Naive B cell (primary cell): ENCODE measurements around the gene OR52R1. TPM values are rescaled to one million over a fixed set of nuclear protein-coding genes. Genes with fewer than 3 reads are reported as not detected.
"Not testable (repeated sequence)": the region's sequence is repeated elsewhere in the genome, so short reads cannot be mapped to it uniquely, and the experiment has no call there.

Experiments used
- ATAC-seq, 2 donors: fragments of 150-1000 bp; cut with Tn5 transposase; 2 replicates each; pipeline ENCODE4 v1.10.0; 2021; ENCODE audit warnings: low read depth in 2 of 2, mild to moderate bottlenecking in 2 of 2, moderate library complexity in 2 of 2
- DNase-seq: peaks from one replicate; pipeline ENCODE4 v3.0.0; 2022
- H3K27ac Mint-ChIP-seq, 6 donors: one replicate each; pipeline ENCODE4 v1.8.0; 2020 to 2022; ENCODE audit warnings: mild to moderate bottlenecking in 6 of 6, mixed read lengths in 6 of 6, moderate library complexity in 5 of 6, inconsistent platforms in 2 of 6
- H3K27me3 Mint-ChIP-seq, 3 donors: one replicate each; pipeline ENCODE4 v1.8.0; 2021 to 2022; ENCODE audit warnings: mixed read lengths in 3 of 3, mild to moderate bottlenecking in 1 of 3
- H3K36me3 Mint-ChIP-seq, 2 donors: one replicate each; pipeline ENCODE4 v1.8.0; 2020 to 2022; ENCODE audit warnings: mixed read lengths in 2 of 2, inconsistent platforms in 1 of 2, mild to moderate bottlenecking in 1 of 2
- H3K4me1 Mint-ChIP-seq, 3 donors: one replicate each; pipeline ENCODE4 v1.8.0; 2020 to 2022; ENCODE audit warnings: mixed read lengths in 3 of 3, inconsistent platforms in 1 of 3, mild to moderate bottlenecking in 1 of 3, moderate library complexity in 1 of 3
- H3K4me3 Mint-ChIP-seq, 8 donors: one replicate each; pipeline ENCODE4 v1.8.0; 2020 to 2022; ENCODE audit warnings: mild to moderate bottlenecking in 8 of 8, mixed read lengths in 8 of 8, moderate library complexity in 8 of 8, inconsistent platforms in 2 of 8
- H3K9me3 Mint-ChIP-seq, 7 donors: one replicate each; pipeline ENCODE4 v1.8.0; 2020 to 2022; ENCODE audit warnings: mixed read lengths in 7 of 7, mild to moderate bottlenecking in 5 of 7, inconsistent platforms in 2 of 7, moderate library complexity in 1 of 7
- polyA plus RNA-seq, 6 donors: library from polyadenylated mRNA; unstranded; fragments of 300-500 nt; fragmentation: Illumina TruSeq; gene quantifications; one replicate each; pipeline ENCODE4 v1.2.3, GENCODE V29; 2021; ENCODE audit warnings: low read depth in 6 of 6

The OR52R1 gene
- not detected for polyA plus RNA-seq

- no peaks in the 10 kb centered on the region for H3K36me3 Mint-ChIP-seq
- peak within 1 kb of the TSS in 1 of 8 donors; percentile 43 for H3K4me3 Mint-ChIP-seq
- no peak for DNase-seq
Measured at GRCh38 chr11:4804280-4804679, at the start of gene OR52R1. Gene OR52R1 (minus strand): TSS chr11:4804380. CDS start chr11:4804380, 0 bp downstream.

GRCh38 chr11:4851033-4851432, 46.9 kb upstream of the OR52R1 start:
- H3K27ac Mint-ChIP-seq, result no peak overlapping the region
- H3K4me3 Mint-ChIP-seq, result no peak overlapping the region
- H3K27me3 Mint-ChIP-seq, result peaks cover 11 to 15% (median 13%) of the 10 kb centered on the region in 3 donors
- no peaks in the 10 kb centered on the region for H3K36me3 Mint-ChIP-seq
- ATAC-seq (no peak), DNase-seq (no peak)
- H3K4me1 Mint-ChIP-seq, result no peaks in the 10 kb centered on the region
- peaks cover 0 to 10% (median 0%) of the 10 kb centered on the region in 7 donors for H3K9me3 Mint-ChIP-seq

More at GRCh38 chr11:4804280-4804679, at the start of gene OR52R1:
- H3K9me3 Mint-ChIP-seq, result peaks cover 0 to 8% (median 0%) of the 10 kb centered on the region in 7 donors
- ATAC-seq, result no peak
- H3K27ac Mint-ChIP-seq, result no peak within 1 kb of the TSS
- no peaks in the 10 kb centered on the region for H3K4me1 Mint-ChIP-seq
- H3K27me3 Mint-ChIP-seq, result peaks cover 0 to 9% (median 8%) of the 10 kb centered on the region in 3 donors

GRCh38 chr11:4848908-4849532, 44.8 kb upstream of the OR52R1 start, which contains the start of gene OR51S1:
Gene OR51S1 (minus strand): TSS chr11:4849208. CDS start chr11:4849208, 0 bp downstream.
- ATAC-seq (no peak), DNase-seq (no peak)
- Mint-ChIP-seq H3K36me3 (no peaks in the 10 kb centered on the region), H3K4me3 (no peak within 1 kb of the TSS), H3K27me3 (peaks cover 11 to 15% (median 15%) of the 10 kb centered on the region in 3 donors), H3K9me3 (peaks cover 0 to 8% (median 0%) of the 10 kb centered on the region in 7 donors), H3K4me1 (no peaks in the 10 kb centered on the region), H3K27ac (peak within 1 kb of the TSS in 1 of 6 donors; percentile 17)

GRCh38 chr11:4839851-4840549, 35.8 kb upstream of the OR52R1 start:
- ATAC-seq (no peak), DNase-seq (no peak)
- Mint-ChIP-seq H3K27me3 (peaks cover 0 to 7% (median 0%) of the 10 kb centered on the region in 3 donors), H3K4me1 (no peaks in the 10 kb centered on the region), H3K27ac (no peak overlapping the region), H3K36me3 (no peaks in the 10 kb centered on the region), H3K4me3 (no peak overlapping the region), H3K9me3 (peaks cover 0 to 10% (median 2%) of the 10 kb centered on the region in 7 donors)

- ATAC-seq (no peak), DNase-seq (no peak)
- Mint-ChIP-seq H3K4me3 (no peak overlapping the region), H3K36me3 (no peaks in the 10 kb centered on the region), H3K4me1 (no peaks in the 10 kb centered on the region), H3K27ac (no peak overlapping the region), H3K27me3 (peaks cover 0 to 7% (median 0%) of the 10 kb centered on the region in 3 donors), H3K9me3 (no peaks in the 10 kb centered on the region)
Measured at GRCh38 chr11:4830909-4831308, 26.7 kb upstream of the OR52R1 start.

- H3K4me1 Mint-ChIP-seq, result no peaks in the 10 kb centered on the region
- peaks cover 0 to 7% (median 4%) of the 10 kb centered on the region in 3 donors for H3K27me3 Mint-ChIP-seq
- H3K27ac Mint-ChIP-seq, result no peak overlapping the region
- no peaks in the 10 kb centered on the region for H3K36me3 Mint-ChIP-seq
- no peak for DNase-seq
- H3K4me3 Mint-ChIP-seq, result no peak overlapping the region
- H3K9me3 Mint-ChIP-seq, result no peaks in the 10 kb centered on the region
- ATAC-seq, result no peak
Measured at GRCh38 chr11:4830346-4830745, 26.2 kb upstream of the OR52R1 start.

GRCh38 chr11:4826425-4826824, 22.2 kb upstream of the OR52R1 start:
- Mint-ChIP-seq H3K4me1 (no peaks in the 10 kb centered on the region), H3K9me3 (no peaks in the 10 kb centered on the region), H3K4me3 (no peak overlapping the region), H3K27me3 (peaks cover 5 to 23% (median 16%) of the 10 kb centered on the region in 3 donors), H3K27ac (no peak overlapping the region), H3K36me3 (no peaks in the 10 kb centered on the region)
- ATAC-seq (no peak), DNase-seq (no peak)

- no peak for ATAC-seq
- Mint-ChIP-seq H3K4me1 (no peaks in the 10 kb centered on the region), H3K27ac (no peak overlapping the region)
Measured at GRCh38 chr11:4825132-4825531, 21.0 kb upstream of the OR52R1 start.

GRCh38 chr11:4821021-4821420, 16.8 kb upstream of the OR52R1 start, which contains the start of gene OR51F2:
Gene OR51F2 (plus strand): TSS chr11:4821321. CDS start chr11:4821422, 101 bp downstream.
- H3K36me3 Mint-ChIP-seq, result no peaks in the 10 kb centered on the region
- H3K4me1 Mint-ChIP-seq, result no peaks in the 10 kb centered on the region
- no peak within 1 kb of the TSS for H3K4me3 Mint-ChIP-seq
- no peak within 1 kb of the TSS for H3K27ac Mint-ChIP-seq
- H3K9me3 Mint-ChIP-seq, result no peaks in the 10 kb centered on the region
- DNase-seq (no peak), ATAC-seq (no peak)
- peaks cover 7 to 27% (median 16%) of the 10 kb centered on the region in 3 donors for H3K27me3 Mint-ChIP-seq

More at GRCh38 chr11:4825132-4825531, 21.0 kb upstream of the OR52R1 start:
- H3K9me3 Mint-ChIP-seq, result no peaks in the 10 kb centered on the region
- DNase-seq, result no peak
- no peaks in the 10 kb centered on the region for H3K36me3 Mint-ChIP-seq
- no peak overlapping the region for H3K4me3 Mint-ChIP-seq
- peaks cover 7 to 23% (median 16%) of the 10 kb centered on the region in 3 donors for H3K27me3 Mint-ChIP-seq

GRCh38 chr11:4809246-4809645, 5.1 kb upstream of the OR52R1 start:
- ATAC-seq (no peak), DNase-seq (no peak)
- Mint-ChIP-seq H3K27ac (no peak overlapping the region), H3K4me3 (no peak overlapping the region), H3K9me3 (no peaks in the 10 kb centered on the region), H3K4me1 (no peaks in the 10 kb centered on the region), H3K27me3 (peaks cover 0 to 16% (median 6%) of the 10 kb centered on the region in 3 donors), H3K36me3 (no peaks in the 10 kb centered on the region)

GRCh38 chr11:4808476-4808875, 4.3 kb upstream of the OR52R1 start:
- ATAC-seq (no peak), DNase-seq (no peak)
- H3K27me3 Mint-ChIP-seq, result peaks cover 6 to 16% (median 7%) of the 10 kb centered on the region in 3 donors
- no peak overlapping the region for H3K27ac Mint-ChIP-seq
- no peaks in the 10 kb centered on the region for H3K4me1 Mint-ChIP-seq
- no peak overlapping the region for H3K4me3 Mint-ChIP-seq
- H3K36me3 Mint-ChIP-seq, result no peaks in the 10 kb centered on the region
- H3K9me3 Mint-ChIP-seq, result peaks cover 0 to 5% (median 0%) of the 10 kb centered on the region in 7 donors

GRCh38 chr11:4801316-4801715, 2.9 kb downstream of the OR52R1 start:
- DNase-seq, ATAC-seq, H3K9me3 Mint-ChIP-seq, H3K36me3 Mint-ChIP-seq, H3K27me3 Mint-ChIP-seq, H3K4me3 Mint-ChIP-seq, H3K4me1 Mint-ChIP-seq, H3K27ac Mint-ChIP-seq: not testable (repeated sequence)

- no peak overlapping the region for H3K4me3 Mint-ChIP-seq
- DNase-seq, result no peak
- H3K9me3 Mint-ChIP-seq, result peaks cover 0 to 4% (median 0%) of the 10 kb centered on the region in 7 donors
- peak overlapping the region in 1 of 6 donors; percentile 53 for H3K27ac Mint-ChIP-seq
- H3K36me3 Mint-ChIP-seq, result no peaks in the 10 kb centered on the region
- H3K27me3 Mint-ChIP-seq, result peaks cover 0 to 4% (median 0%) of the 10 kb centered on the region in 3 donors
- no peak for ATAC-seq
- H3K4me1 Mint-ChIP-seq, result no peaks in the 10 kb centered on the region
Measured at GRCh38 chr11:4798427-4799183, 5.6 kb downstream of the OR52R1 start.
